Measurements from ENCODE around the gene AQP11.
A peak's percentile ranks its signal among the peaks of the same experiment; 100 is the strongest.
"Not testable (repeated sequence)": the region's sequence is repeated elsewhere in the genome, so short reads cannot be mapped to it uniquely, and the experiment has no call there.

Gene AQP11

GRCh38 chr11:77589521-77590193 is at the start of gene AQP11:
Gene AQP11, plus strand, starts transcription at chr11:77589953. Its CDS starts 40 bp downstream, at chr11:77589993.
- no peak for DNase-seq

GRCh38 chr11:77542296-77542695 is 47.5 kb upstream of the AQP11 start:
- DNase-seq, result no peak

GRCh38 chr11:77547047-77547836 is 42.5 kb upstream of the AQP11 start:
- DNase-seq, result no peak

- DNase-seq, result peak; percentile 31
Measured at GRCh38 chr11:77547863-77548551, 41.7 kb upstream of the AQP11 start.

GRCh38 chr11:77548552-77549445 is 41.0 kb upstream of the AQP11 start:
- no peak for DNase-seq

- DNase-seq, result not testable (repeated sequence)
Measured at GRCh38 chr11:77551426-77551825, 38.3 kb upstream of the AQP11 start.

GRCh38 chr11:77557553-77557952 is 32.2 kb upstream of the AQP11 start:
- DNase-seq, result no peak

- no peak for DNase-seq
Measured at GRCh38 chr11:77558380-77558779, 31.4 kb upstream of the AQP11 start.

GRCh38 chr11:77559686-77560401 is 29.9 kb upstream of the AQP11 start:
- DNase-seq, result no peak

- no peak for DNase-seq
Measured at GRCh38 chr11:77560605-77561004, 29.1 kb upstream of the AQP11 start.

- DNase-seq, result no peak
Measured at GRCh38 chr11:77561257-77561656, 28.5 kb upstream of the AQP11 start.

GRCh38 chr11:77568306-77568705 is 21.4 kb upstream of the AQP11 start:
- no peak for DNase-seq

GRCh38 chr11:77568916-77569675 is 20.7 kb upstream of the AQP11 start:
- no peak for DNase-seq

GRCh38 chr11:77569676-77570070 is 20.1 kb upstream of the AQP11 start:
- no peak for DNase-seq

- not testable (repeated sequence) for DNase-seq
Measured at GRCh38 chr11:77570896-77571295, 18.9 kb upstream of the AQP11 start.

GRCh38 chr11:77575428-77575827 is 14.3 kb upstream of the AQP11 start:
- not testable (repeated sequence) for DNase-seq

GRCh38 chr11:77580712-77581337 is 8.9 kb upstream of the AQP11 start:
- no peak for DNase-seq

GRCh38 chr11:77589181-77589520 is 602 bp upstream of the AQP11 start:
- DNase-seq, result no peak

GRCh38 chr11:77590194-77590782 is 535 bp downstream of the AQP11 start:
- DNase-seq, result no peak

- no peak for DNase-seq
Measured at GRCh38 chr11:77592727-77593126, 3.0 kb downstream of the AQP11 start.
